Stimulated activated CD8-positive, alpha-beta memory T cell treated with anti-CD3 and anti-CD28 coated beads, Interleukin-12 subunit alpha, Interleukin-12 subunit beta, amount 100 ng/mL, for 4 hours (primary cell): ENCODE results near the gene TNS3.

Source experiments
- DNase-seq: peaks from one replicate; pipeline ENCODE4 v3.0.0-alpha.2; 2020; ENCODE audit warnings: low read depth

Gene TNS3

GRCh38 chr7:47422611-47423010 lies 159.3 kb downstream of the TNS3 start:
- no peak for DNase-seq

GRCh38 chr7:47421456-47421855 lies 160.5 kb downstream of the TNS3 start:
- DNase-seq, result no peak

GRCh38 chr7:47420122-47420780 lies 161.7 kb downstream of the TNS3 start:
- DNase-seq, result no peak

GRCh38 chr7:47419471-47419870 lies 162.4 kb downstream of the TNS3 start:
- DNase-seq, result no peak

- no peak for DNase-seq
Measured at GRCh38 chr7:47418601-47419309, 163.2 kb downstream of the TNS3 start.

- DNase-seq, result no peak
Measured at GRCh38 chr7:47416492-47417480, 165.1 kb downstream of the TNS3 start.

- no peak for DNase-seq
Measured at GRCh38 chr7:47415318-47416212, 166.3 kb downstream of the TNS3 start.

- DNase-seq, result no peak
Measured at GRCh38 chr7:47414342-47415317, 167.3 kb downstream of the TNS3 start.

- DNase-seq, result no peak
Measured at GRCh38 chr7:47413526-47414341, 168.2 kb downstream of the TNS3 start.

- no peak for DNase-seq
Measured at GRCh38 chr7:47411901-47412300, 170.0 kb downstream of the TNS3 start.

- no peak for DNase-seq
Measured at GRCh38 chr7:47411281-47411869, 170.5 kb downstream of the TNS3 start.

- no peak for DNase-seq
Measured at GRCh38 chr7:47408675-47409074, 173.2 kb downstream of the TNS3 start.

- DNase-seq, result no peak
Measured at GRCh38 chr7:47407821-47408674, 173.9 kb downstream of the TNS3 start.

GRCh38 chr7:47407136-47407535 lies 174.8 kb downstream of the TNS3 start:
- no peak for DNase-seq

GRCh38 chr7:47406801-47407129 lies 175.1 kb downstream of the TNS3 start:
- no peak for DNase-seq

- no peak for DNase-seq
Measured at GRCh38 chr7:47405921-47406800, 175.8 kb downstream of the TNS3 start.

GRCh38 chr7:47405286-47405904 lies 176.5 kb downstream of the TNS3 start:
- DNase-seq, result no peak
